ENCODE data around the gene TSPAN3.

Gene TSPAN3

DNA sequence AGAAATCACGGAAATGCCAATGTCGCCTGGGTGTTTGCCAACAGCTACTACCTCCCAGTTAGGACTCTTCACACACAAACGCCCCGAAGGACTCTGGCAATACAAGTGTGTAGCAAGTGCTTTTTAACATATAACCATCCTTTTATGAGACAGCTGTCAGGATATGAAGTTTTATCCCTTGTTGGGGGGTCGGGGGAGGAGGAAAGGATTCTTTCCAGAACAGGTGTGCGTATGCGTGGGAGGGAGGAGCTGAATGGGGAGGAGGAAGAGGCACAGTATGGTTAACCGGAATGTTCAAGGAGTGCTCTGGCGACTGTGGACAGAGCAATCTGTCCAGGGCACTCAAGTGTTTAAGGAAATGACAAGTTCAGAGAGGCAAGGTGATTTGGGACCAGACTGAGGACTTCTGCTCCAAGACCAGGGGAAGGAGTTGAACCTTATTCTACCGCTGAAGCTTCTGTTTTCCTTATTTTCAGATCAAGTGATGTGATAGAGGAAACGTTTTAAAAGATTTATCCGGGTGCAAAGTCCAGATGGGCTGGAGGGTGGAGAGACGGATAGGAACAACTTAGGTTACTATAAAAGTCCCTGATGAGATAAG is 1.3 kb downstream of the TSPAN3 start:
- Mint-ChIP-seq H3K4me3 (peak overlapping the region; percentile 85), H3K9me3 (no peaks in the 10 kb centered on the region), H3K36me3 (ENCODE audit: low read depth) (peaks cover 14% of the 10 kb centered on the region), H3K27me3 (no peaks in the 10 kb centered on the region), H3K4me1 (ENCODE audit: low read depth) (peaks cover 52% of the 10 kb centered on the region), H3K27ac (peak overlapping the region; percentile 85)

DNA sequence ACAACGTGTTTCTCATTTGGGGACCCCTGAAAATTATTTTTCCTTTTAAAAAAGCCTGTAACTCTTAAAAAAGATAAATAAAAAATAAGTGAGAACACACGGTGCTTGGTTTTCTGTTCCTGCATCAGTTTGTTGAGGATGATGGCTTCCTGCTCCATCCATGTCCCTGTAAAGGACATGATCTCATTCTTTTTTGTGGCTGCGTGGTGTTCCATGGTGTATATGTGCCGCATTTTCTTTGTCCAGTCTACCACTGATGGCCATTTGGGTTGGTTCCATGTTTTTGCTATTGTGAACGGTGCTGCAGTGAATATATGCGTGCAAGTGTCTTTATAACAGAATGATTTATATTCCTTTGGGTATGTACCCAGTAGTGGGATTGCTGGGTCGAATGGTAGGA is 2.3 kb downstream of the TSPAN3 start:
- Mint-ChIP-seq H3K4me1 (ENCODE audit: low read depth) (peaks cover 62% of the 10 kb centered on the region), H3K9me3 (no peaks in the 10 kb centered on the region), H3K27me3 (no peaks in the 10 kb centered on the region), H3K4me3 (peak overlapping the region; percentile 1), H3K36me3 (ENCODE audit: low read depth) (peaks cover 19% of the 10 kb centered on the region), H3K27ac (no peak overlapping the region)

DNA sequence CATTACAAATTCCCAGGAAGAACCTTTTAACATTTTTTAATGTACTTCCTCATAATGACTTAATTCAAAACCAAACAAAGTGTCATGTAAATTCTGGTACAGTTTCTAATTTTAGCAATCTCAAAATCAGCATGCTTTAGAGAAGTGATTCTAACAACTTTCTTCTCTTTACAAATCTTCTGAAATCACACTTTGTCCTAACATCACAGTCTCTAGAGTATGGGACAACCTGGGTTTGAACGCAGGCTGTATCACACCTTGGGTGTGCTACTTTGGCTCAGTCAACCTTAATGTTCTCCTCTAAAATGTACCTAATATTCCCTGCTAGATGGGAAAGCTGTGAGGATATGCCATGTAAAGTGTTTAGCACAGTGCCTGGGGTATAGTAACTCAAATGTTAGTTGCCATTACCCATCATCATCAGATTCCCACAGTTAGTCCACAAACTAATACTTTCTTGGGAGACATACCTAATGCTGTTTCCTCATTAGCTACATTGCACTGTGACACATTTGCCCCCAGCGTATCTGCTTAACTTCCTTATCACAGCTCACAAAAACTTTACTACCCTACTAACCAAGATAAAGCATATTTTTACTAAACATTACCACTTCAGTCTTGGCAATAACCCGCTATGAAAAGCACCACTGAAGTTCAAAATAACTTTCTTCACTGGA is 3.1 kb downstream of the TSPAN3 start:
- peak overlapping the region; percentile 44 for H3K4me3 Mint-ChIP-seq
- peaks cover 19% of the 10 kb centered on the region for H3K36me3 Mint-ChIP-seq (ENCODE audit: low read depth)
- H3K27me3 Mint-ChIP-seq: no peaks in the 10 kb centered on the region
- H3K27ac Mint-ChIP-seq: no peak overlapping the region
- H3K9me3 Mint-ChIP-seq: no peaks in the 10 kb centered on the region
- peaks cover 70% of the 10 kb centered on the region for H3K4me1 Mint-ChIP-seq (ENCODE audit: low read depth)

DNA sequence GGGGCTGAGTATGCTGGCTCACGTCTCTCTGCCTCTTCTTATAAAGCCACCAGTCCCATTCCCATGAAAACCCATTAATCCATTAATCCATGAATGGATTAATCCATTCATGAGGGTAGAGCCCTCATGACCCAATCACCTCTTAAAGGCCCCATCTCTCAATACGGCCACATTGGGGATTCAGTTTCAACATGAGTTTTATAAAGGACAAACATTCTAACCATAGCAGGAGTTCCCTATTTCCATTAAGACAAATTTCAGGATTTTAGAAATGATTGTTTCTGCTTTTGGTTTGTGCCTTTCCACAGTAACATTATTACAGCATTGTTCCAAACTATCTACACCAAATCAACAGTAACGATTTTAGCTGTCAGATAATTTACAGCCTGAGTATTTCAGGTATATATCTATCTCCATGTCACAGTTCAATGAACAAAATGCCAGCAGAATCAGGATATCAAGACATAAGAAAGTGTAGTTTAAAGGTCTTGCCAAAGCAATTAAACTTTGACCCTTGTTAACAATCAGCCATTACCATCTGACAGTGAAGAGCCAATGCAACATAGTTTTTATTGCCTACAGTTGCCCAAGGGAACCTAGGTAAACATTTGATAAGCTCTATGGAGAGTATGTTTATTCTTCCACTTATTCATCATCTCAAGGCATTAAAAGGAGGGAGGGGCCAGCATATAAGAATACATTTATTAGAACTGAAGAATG is 3.8 kb downstream of the TSPAN3 start:
- Mint-ChIP-seq H3K9me3 (no peaks in the 10 kb centered on the region), H3K4me1 (ENCODE audit: low read depth) (peaks cover 76% of the 10 kb centered on the region), H3K27ac (peak overlapping the region; percentile 60), H3K36me3 (ENCODE audit: low read depth) (peaks cover 19% of the 10 kb centered on the region), H3K4me3 (peak overlapping the region; percentile 44), H3K27me3 (no peaks in the 10 kb centered on the region)

DNA sequence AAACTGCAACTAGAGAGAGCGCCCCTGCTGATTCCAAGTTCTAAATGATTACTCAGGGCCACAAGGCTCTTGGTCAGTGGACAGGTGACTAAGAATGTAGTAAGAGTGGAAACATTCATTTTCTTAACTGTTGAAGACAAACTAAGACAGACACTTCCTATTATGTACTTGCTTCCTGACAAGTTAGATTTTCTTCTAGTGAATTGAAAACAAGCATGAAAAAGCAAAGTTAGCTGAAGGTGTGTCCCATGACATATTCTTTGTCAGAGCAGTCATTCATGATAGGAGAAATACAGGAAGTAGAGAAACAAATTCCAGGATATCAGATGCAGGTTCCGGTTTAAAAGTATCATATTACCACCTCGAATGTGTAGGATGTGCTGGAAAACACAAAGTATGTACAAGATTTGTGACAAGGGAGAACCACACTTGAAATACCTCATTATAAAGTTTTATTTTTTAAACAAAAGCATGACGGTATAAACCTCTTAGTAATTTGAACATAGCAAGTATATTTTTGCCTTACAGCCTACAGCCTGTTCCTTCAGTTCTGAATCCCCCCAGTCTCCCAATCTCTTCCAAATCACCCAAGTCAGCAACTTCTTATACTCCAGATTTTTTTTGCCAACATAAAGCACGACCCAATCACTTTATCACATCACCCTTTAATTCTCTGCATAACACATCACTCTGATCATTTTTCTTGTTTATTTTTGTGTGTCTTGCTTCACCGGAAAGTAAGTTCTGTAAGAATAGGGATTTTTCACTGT is 6.2 kb downstream of the TSPAN3 start:
- Mint-ChIP-seq H3K4me3 (no peak overlapping the region), H3K4me1 (ENCODE audit: low read depth) (peaks cover 83% of the 10 kb centered on the region), H3K27ac (peak overlapping the region; percentile 9), H3K36me3 (ENCODE audit: low read depth) (peaks cover 19% of the 10 kb centered on the region), H3K9me3 (no peaks in the 10 kb centered on the region), H3K27me3 (no peaks in the 10 kb centered on the region)

DNA sequence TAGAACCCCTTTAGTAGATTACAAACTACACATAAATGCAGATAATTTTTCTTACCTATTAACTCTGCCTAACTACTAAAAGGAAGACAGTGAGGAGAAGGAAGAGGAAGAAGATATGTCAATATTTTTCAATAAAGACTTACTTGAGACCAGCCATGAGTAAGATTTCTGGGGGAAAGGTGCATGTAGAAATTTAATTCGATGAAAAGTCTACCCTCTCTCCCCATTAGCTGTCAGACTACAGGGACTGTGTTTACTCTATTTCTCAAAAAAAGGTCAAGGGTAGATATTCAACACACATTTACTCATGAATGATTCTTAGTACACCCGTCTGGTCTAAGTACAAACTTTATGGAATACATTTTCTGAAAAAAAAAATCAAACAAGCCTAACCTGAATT is 6.8 kb downstream of the TSPAN3 start:
- Mint-ChIP-seq H3K27ac (no peak overlapping the region), H3K4me1 (ENCODE audit: low read depth) (peaks cover 82% of the 10 kb centered on the region), H3K9me3 (no peaks in the 10 kb centered on the region), H3K4me3 (no peak overlapping the region), H3K36me3 (ENCODE audit: low read depth) (peaks cover 19% of the 10 kb centered on the region), H3K27me3 (no peaks in the 10 kb centered on the region)

DNA sequence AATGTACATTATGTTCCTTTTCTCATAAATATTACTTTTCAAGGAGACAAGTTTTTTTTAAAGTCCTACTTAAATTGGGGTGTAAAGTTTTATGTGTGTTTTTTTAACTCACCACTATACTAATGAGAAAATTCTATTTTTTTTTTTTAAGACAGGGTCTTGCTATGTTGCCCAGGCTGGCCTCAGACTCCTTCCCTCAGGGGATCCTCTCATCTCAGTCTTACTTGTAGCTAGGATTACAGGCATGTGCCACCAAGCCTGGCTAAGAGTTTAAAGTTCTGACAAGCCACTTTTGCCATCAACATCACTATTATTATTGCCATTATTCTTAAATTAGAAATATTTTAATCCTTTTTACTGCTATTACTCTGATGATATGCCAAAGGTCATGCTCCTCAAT is 7.7 kb downstream of the TSPAN3 start:
- peaks cover 15% of the 10 kb centered on the region for H3K36me3 Mint-ChIP-seq (ENCODE audit: low read depth)
- H3K27ac Mint-ChIP-seq: peak overlapping the region; percentile 15
- no peaks in the 10 kb centered on the region for H3K27me3 Mint-ChIP-seq
- H3K9me3 Mint-ChIP-seq: no peaks in the 10 kb centered on the region
- no peak overlapping the region for H3K4me3 Mint-ChIP-seq
- peaks cover 82% of the 10 kb centered on the region for H3K4me1 Mint-ChIP-seq (ENCODE audit: low read depth)

DNA sequence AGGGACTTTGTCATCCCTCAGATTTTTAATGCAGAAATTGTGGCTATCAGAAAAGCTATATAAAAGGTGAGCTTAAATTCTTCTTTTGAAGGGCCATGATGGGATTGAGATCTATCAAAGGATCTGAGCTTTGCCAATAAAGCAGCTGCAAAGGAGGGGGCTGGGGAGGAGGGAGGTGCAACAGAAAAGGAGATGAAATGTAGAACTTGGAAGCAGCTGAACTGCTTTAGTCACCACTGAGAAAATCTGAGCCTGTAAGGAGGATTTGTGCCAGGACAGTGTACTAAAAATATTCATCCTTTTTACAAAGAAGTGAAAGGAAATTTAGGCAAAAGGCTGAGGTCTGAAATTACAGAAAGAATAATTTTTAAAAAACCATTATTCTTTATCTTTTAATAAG is 10.4 kb downstream of the TSPAN3 start:
- no peak overlapping the region for H3K27ac Mint-ChIP-seq
- H3K27me3 Mint-ChIP-seq: no peaks in the 10 kb centered on the region
- H3K4me3 Mint-ChIP-seq: no peak overlapping the region
- peaks cover 5% of the 10 kb centered on the region for H3K36me3 Mint-ChIP-seq (ENCODE audit: low read depth)
- H3K4me1 Mint-ChIP-seq (ENCODE audit: low read depth): peaks cover 78% of the 10 kb centered on the region
- H3K9me3 Mint-ChIP-seq: no peaks in the 10 kb centered on the region

DNA sequence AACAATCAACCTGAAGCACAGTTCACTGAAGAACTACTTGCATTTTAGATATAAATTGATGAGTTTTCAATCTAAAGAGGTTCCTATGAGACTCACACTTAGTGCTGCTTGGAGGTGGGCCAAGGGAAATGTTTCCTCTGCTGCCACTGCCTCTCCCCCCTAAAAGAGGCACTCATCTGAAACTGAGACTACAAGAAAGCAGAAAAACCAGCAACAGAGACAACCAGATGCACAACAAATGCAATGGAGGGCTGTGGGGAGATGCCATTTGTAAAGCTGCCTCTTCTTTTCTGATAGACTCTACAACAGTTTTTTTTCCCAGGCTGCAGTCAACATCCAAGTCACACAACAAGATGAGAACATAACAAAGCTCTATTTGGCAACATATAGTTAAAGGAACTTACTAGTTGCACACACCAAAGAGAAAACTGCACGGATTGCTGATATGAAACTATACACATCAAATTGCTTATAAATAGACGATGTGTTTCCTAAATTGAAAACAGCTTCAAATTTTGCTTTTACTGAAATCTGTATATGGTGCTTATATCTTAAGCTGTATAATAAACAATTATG is 11.0 kb downstream of the TSPAN3 start:
- Mint-ChIP-seq H3K36me3 (ENCODE audit: low read depth) (peaks cover 5% of the 10 kb centered on the region), H3K9me3 (no peaks in the 10 kb centered on the region), H3K4me3 (no peak overlapping the region), H3K4me1 (ENCODE audit: low read depth) (peaks cover 75% of the 10 kb centered on the region), H3K27me3 (no peaks in the 10 kb centered on the region), H3K27ac (peak overlapping the region; percentile 13)

DNA sequence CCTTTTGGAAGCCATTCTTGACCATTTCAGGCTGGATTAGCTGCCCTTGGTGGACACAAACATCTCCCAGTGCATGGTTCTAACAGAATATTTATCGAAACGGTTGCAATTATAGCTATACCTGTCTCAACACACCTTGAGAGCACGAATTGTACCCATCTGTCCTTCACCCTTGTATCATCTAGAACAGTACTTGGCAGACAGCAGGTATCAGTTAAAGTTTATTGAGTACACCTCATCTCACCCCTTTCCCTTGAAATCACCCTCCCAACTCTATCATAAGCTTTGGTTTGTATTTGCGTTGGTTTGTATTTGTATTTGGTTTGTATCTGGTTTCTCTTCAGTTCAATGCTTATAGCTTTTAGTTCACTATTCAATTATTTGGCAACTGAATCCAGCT is 12.4 kb downstream of the TSPAN3 start:
- H3K27ac Mint-ChIP-seq: no peak overlapping the region
- peaks cover 8% of the 10 kb centered on the region for H3K36me3 Mint-ChIP-seq (ENCODE audit: low read depth)
- peaks cover 70% of the 10 kb centered on the region for H3K4me1 Mint-ChIP-seq (ENCODE audit: low read depth)
- no peaks in the 10 kb centered on the region for H3K27me3 Mint-ChIP-seq
- H3K9me3 Mint-ChIP-seq: no peaks in the 10 kb centered on the region
- H3K4me3 Mint-ChIP-seq: no peak overlapping the region

DNA sequence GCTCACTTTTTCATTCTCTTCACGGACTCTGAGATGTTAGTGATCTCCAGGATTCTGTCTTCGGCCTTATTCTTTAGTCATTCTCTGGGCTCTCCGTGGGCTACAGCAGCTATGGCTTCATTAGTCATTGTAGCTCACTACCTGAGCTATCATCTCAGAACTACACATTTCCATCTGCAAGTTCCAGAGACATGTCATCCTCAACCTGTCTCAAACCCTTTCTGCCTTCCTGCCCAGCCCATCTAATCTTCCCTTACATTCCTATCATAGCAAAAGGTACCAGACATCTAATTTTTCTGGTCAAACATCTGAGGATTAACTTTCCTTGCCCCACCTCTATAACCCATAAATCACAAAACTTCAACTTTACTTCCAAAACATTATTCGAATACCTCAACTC is 13.2 kb downstream of the TSPAN3 start:
- H3K36me3 Mint-ChIP-seq (ENCODE audit: low read depth): peaks cover 9% of the 10 kb centered on the region
- H3K27ac Mint-ChIP-seq: no peak overlapping the region
- H3K9me3 Mint-ChIP-seq: no peaks in the 10 kb centered on the region
- H3K27me3 Mint-ChIP-seq: no peaks in the 10 kb centered on the region
- peaks cover 64% of the 10 kb centered on the region for H3K4me1 Mint-ChIP-seq (ENCODE audit: low read depth)
- H3K4me3 Mint-ChIP-seq: no peak overlapping the region

DNA sequence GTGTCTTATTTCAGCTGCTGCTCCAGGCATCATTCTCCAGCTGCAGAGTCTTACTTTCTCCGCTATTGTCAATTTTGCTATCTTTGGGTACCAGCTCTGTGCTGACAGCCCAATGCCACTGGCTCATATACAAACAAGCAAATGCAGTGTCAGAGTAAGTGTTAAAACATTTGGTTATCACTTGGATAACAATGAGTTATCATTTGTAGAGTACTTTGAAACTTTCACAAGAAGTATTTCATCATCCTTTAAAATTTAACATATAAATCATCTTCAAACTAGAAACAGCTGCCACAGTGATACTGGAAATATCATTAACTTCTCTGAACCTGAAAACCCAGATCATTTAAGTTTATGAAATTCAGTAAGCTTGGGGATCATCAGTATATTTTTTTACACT is 13.8 kb downstream of the TSPAN3 start:
- no peak overlapping the region for H3K4me3 Mint-ChIP-seq
- no peaks in the 10 kb centered on the region for H3K9me3 Mint-ChIP-seq
- H3K27ac Mint-ChIP-seq: peak overlapping the region; percentile 16
- peaks cover 58% of the 10 kb centered on the region for H3K4me1 Mint-ChIP-seq (ENCODE audit: low read depth)
- H3K27me3 Mint-ChIP-seq: no peaks in the 10 kb centered on the region
- H3K36me3 Mint-ChIP-seq (ENCODE audit: low read depth): peaks cover 15% of the 10 kb centered on the region

DNA sequence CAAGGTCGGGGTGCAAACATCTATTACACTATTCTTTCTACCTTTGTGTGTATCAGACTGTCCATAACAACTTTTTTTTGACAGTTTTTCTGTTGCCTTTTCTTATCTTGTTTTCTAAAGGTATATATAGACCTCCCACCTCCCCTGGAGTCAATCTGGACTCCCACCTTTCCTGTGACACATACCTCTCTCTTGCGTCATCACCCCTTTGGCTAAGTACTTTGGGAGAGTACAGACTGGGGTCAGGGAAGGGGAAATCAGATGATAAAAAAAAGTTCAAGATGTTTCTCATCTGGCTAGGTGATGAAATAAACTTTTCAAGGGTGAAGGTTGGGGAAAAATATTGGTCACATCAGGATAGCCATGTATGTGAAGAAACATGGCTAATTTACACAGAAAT is 17.2 kb downstream of the TSPAN3 start:
- no peaks in the 10 kb centered on the region for H3K9me3 Mint-ChIP-seq
- H3K27ac Mint-ChIP-seq: no peak overlapping the region
- peaks cover 30% of the 10 kb centered on the region for H3K4me1 Mint-ChIP-seq (ENCODE audit: low read depth)
- no peaks in the 10 kb centered on the region for H3K27me3 Mint-ChIP-seq
- H3K4me3 Mint-ChIP-seq: no peak overlapping the region
- peaks cover 24% of the 10 kb centered on the region for H3K36me3 Mint-ChIP-seq (ENCODE audit: low read depth)

DNA sequence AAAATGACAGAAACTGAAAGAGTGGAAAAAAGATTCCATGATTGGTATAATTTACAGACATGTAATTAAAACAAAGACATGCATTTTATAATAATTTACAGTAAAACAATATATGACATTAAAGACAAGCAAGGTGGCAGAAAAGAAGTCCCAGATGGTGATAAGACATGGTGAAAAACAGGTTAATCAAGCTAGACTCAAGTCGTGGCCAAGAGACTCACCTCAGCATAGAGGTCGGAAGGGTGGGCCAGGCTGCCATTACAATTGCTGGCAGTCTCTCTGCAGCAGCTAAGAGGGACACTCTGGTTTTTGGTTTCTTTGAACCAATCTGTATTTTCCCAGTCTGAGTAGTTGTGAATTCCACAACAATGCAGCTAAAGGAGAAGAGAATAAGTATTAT is 18.4 kb downstream of the TSPAN3 start:
- Mint-ChIP-seq H3K27ac (no peak overlapping the region), H3K4me3 (no peak overlapping the region), H3K4me1 (ENCODE audit: low read depth) (peaks cover 19% of the 10 kb centered on the region), H3K27me3 (no peaks in the 10 kb centered on the region), H3K36me3 (ENCODE audit: low read depth) (peaks cover 33% of the 10 kb centered on the region), H3K9me3 (no peaks in the 10 kb centered on the region)

Data from stimulated activated naive CD8-positive, alpha-beta T cell treated with anti-CD3 and anti-CD28 coated beads, Interleukin-15, Interleukin-2, amounts not matched to agents 100 ng/mL and 50 ng/mL, for 24 hours (primary cell).